A172 (cell line): ENCODE results near the gene PDZK1IP1. TPM values are rescaled to one million over a fixed set of nuclear protein-coding genes. Genes with fewer than 3 reads are reported as not detected.
"Not testable (repeated sequence)": the region's sequence is repeated elsewhere in the genome, so short reads cannot be mapped to it uniquely, and the experiment has no call there.

Experiments used
- DNase-seq: peaks from one replicate; pipeline ENCODE4 v3.0.0-alpha.2; 2015; ENCODE audit warnings: low spot score
- total RNA-seq: library from RNA; depleted of rRNA; stranded (reverse); fragments of >200 nt; shearing (Covaris generic); gene quantifications from 2 replicates; pipeline ENCODE4 v1.2.3, GENCODE V29; 2014

Gene PDZK1IP1
- total RNA-seq, 1 experiment from 2014 or later: 6.0 TPM

DNA sequence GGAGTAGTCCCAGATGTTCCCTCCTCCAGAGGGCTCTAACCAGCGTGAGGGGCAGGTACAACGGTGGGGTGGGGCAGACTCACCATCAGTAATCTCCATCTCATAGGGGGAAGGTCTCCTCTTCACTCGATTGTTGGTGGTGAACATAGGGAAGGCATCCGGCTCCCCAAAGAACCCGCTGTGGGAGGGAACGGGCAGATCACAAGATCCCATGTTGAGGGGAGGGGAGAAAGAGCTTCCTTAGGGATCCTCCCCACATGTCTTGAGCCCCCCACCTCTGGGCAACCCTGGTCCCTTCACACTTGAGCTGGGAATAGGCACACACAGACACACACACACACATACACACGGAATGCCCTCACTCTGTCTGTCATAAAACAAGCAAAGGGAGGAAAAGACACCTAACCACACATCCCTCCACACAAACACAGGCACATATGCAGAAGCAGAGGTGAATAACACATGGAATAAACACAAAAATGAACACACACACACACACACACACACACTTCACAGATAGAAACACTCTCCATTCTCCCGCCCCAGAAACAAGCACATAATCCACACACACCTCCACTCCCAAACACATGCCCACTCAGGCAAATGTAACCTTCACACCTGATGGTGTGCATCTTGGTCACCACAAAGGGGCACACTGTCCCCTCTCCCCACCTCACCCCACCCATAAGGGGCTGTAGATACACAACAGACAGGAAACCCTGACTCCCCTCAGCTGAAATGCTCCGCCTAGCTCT lies 34.3 kb upstream of the PDZK1IP1 start:
- no peak for DNase-seq

DNA sequence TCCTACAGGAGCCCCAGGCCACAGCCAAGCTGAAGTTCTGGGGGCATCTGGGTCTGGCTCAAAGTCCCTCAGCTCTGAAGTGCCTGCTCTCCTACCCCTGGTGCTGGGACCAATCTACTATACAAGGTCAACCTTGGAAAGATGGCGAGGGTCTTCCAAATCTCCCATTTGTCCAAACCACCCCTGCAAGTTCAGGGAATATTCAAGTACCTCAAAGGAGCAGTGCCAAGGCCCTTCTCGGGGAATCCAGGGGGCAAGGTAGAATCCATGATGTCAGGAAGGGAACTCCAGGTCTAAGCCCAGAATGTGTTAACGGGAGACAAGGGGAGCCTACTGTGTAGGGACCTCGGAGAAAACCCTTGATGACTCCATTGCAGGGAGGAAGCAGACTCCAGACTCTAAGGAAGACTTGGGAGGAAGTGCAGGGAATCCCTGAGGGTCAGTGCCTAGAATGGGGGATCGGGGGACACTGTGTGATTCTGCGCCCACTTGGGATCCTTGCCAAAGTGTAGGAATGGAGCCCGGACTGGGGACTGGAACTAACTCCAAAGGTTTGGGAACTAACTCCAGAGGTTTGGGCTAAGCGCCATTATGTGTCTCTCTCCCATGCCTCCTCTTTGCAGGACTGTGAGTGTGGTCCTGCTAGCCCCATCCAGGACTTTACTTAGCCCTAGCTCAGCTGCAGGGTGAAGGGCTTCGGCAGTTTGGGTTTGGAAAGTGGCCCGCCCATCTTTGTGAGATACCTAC lies 33.5 kb upstream of the PDZK1IP1 start:
- DNase-seq: no peak

DNA sequence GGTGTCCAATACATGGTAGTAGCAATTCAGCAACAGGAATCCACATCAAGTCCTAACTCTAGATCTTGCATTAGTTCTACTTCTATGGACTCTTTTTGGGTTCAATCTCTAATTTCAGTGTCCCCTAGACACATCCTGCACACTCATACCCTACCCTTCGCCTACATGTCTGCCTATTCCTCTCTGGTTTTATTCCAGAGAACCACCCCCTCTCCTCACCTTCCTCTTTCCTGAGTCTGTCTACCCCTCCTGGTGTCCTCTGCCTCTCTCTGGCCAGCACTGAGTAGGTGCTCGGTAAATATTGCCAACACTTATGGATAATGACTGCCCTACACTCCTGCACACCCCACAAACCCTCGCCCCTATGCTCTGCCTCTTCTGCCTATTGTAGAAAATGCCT lies 32.6 kb upstream of the PDZK1IP1 start:
- DNase-seq: no peak

DNA sequence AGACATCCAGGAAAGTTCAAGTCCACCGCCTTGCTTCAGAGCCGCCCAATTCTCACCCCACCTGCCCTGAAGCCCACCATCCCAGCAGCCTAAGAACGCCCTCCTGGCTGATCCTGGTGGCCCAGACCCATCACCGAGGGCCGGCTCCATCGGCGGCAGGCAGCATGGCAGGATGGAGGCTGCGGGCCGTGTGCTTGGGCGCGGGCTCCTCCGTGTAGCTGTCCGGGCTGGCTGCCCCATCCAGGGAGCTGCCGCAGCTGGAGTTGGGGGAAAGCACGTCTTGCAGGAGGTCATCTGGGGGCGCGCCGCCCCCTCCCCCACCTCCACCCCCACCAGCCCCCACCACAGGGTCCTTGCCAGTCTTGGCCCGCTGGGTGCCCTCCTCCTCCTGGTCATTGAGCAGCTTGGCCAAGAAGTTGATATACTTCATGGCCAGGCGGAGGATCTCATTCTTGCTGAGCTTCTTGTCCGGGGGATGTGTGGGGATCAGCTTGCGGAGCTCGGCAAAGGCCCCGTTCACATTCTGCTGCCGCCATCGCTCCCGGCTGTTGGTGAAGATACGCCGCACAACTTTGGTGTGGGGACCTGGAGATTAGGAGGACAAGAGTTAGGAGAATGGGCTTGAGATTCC lies 29.9 kb upstream of the PDZK1IP1 start:
- DNase-seq: no peak

DNA sequence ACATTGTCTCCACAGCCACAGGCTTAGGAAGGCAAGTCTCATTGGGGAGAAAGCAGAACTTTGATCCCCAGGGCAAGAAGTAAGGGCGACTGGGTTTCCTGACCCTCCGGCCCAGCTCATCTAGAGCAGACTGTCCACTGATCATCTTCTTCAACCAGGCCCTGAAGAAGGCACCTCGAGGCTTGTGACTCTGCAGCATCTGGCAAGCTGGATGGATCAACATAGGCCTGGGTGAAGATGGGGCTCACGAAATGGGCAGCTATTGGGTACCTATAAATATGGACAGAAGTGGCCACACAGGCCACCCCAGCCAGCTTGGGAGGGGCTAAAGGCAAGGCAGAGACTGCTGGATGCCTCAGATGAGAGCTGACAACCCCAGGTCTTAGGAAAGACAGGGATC lies 29.2 kb upstream of the PDZK1IP1 start:
- no peak for DNase-seq

DNA sequence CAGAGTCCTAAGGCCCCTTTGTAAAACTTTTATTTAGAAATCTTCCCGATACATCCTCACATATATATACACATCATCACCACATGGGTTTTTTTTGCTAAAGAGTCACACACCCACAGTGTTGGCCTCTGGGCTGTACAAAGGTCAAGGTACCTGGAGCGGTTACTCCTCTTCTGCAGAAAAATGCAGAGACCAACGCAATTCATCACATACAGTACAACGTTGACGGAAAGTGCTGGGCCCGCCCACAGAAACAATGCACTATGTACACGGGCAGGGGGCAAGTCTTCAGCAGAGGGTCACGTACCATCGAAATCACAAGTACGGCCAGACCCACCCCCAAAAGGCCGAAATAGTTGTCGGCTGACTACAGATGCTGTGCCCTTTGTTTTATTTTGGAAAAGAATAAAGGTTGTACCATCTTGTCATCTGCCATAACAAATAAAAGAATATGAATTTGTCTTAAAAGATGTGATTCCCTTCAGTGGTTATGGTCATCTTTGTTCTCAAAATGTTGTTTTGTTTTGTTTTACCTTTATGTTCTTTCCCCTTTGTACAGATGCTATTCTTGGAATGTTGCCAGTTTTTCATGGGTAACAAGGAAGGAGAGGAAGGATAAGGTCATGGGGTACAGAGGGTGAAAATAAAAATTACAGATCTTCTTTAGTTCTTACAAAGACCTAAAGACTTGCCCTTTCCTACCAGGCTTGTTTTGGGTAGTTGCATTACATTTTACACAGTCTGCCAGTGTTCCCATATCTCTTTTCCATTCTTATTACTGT lies 26.6 kb upstream of the PDZK1IP1 start:
- no peak for DNase-seq

DNA sequence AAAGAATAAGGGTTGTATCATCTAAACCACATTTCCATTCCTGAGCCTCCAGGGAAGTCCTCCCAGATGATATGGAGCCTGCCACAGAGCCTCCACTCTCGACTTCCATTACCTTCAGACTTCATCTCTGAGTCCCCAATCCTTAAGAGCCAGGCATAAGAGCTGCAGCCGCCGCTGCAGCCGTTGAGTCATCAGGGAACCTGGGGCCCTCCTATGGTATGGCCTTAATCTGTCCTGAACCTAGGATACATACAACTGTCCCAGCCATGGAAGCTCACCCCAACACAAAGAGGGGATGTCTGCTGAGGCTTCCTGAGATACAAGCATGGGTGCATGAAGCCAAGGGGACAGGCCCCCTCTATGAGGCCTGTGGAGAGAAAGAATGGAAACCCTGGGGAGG lies 25.9 kb upstream of the PDZK1IP1 start:
- no peak for DNase-seq

DNA sequence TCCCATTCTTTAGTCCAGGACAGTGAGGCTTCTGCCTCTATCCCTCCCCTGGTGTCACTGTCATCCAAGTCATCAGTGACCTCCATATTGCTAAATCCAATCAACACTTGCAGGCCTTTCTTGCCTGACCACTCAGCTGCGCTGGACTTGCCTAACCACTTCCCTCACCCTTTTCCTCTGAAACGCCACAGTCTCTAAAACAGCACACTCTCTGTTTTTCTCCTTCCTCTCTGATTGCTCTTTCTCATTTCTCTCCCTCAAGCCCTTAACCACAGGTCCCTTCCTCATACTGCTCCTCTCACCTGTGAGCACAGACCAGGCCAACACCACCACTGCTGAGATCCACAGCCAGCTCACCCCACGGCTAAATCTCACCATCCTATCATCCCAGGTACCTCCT lies 24.7 kb upstream of the PDZK1IP1 start:
- no peak for DNase-seq

DNA sequence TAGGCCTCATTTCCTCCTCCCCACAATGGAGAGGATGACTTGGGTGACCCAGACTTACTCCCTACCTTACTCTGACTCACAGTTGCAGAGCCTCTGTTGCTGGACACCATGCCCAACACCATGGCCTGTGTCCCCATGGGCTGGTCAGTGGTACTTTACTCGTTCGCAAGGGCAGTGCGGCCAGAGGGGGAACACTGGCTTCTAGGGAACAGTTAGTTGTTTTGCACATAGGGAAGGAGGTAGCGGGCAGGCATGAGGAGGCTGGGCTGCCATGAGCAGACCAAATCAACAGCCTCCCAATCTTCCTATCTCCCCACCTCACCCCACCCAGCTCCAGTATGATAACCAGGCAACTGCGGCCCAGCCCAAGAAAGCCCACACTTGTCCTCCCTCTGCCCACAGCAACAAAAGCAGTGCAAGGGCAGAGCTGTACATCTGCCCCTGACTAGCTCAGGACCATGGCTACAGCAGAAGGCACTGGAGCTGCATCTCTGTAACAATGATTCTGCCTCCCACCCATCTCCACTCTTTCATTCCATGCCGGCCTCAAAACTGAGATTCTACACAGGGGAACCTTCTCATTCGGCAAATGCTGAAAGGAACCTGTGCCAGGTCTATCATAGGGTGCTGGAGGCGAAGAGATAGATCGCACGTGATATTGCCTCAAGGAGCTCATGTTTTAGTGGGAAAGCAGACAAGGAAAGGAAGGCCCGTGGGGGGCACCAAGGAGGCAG lies 23.6 kb upstream of the PDZK1IP1 start:
- no peak for DNase-seq

DNA sequence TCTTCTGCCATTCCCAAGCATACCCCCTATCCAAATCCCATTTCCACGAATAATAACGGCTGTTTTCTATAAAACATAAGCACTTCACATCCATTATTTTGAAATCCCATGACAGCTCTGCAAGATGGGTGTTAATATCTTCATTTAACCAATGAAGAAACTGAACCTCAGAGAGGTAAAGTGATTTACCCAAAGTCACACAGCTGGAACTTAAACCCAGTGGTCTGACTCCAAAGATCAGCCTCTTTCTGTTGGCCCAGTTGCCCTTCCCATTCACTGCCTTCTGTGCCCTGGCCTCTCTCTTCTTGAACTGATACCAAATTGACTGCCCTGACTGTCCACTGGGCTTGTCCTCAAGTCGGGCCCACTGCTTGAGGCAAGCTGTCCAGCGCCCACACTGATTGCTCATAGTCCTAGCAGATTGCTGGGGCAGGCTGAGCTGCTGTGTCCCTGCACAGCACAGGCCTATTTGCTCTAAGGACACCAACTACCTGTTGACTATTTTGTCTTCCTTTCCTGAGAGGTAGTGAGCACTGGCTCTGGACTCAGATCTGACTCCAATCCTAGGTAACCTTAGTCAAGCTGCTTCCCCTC lies 22.9 kb upstream of the PDZK1IP1 start:
- no peak for DNase-seq

DNA sequence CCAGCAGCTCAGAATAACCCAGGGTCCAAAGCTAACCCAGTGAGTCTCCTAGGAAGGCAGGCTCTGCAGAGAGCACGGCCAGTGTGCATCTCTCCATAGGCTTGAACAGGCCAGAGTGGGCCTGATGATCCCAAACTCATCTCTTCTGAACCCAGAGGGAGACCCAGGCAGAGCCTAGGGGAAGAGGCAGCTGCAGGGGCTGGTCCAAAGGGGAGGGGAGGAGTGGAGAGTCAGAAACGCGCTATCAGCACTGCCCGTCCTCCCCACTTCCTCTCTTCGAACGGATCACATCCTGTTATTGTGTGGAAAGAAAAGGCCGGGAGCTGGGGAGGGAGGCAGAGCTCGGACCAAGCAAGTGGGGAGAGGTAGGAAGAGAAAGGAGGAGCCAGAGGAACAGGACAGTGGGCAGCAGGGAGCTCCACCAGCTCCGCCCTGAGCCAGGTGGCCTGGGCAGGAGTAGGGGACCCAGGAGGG lies 22.0 kb upstream of the PDZK1IP1 start:
- no peak for DNase-seq

DNA sequence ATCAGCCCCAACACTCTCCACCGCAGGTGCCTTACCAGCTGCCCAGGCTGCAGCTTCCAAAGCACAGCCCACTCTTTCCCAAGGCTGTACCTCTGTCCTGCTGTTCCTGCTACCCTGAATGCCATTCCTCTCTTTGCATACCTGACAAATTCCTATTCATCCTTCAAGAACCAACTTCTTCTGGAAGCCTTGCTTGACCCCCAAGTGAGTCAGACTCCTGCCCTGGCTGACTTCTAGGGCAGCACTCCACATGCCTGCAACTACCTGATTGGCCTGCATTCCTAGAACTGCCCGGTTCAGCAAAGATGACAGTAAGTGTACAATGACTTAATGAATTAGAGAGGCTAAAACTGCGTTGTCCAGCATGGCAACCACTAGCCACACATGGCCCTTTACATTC lies 20.8 kb upstream of the PDZK1IP1 start:
- DNase-seq: no peak

DNA sequence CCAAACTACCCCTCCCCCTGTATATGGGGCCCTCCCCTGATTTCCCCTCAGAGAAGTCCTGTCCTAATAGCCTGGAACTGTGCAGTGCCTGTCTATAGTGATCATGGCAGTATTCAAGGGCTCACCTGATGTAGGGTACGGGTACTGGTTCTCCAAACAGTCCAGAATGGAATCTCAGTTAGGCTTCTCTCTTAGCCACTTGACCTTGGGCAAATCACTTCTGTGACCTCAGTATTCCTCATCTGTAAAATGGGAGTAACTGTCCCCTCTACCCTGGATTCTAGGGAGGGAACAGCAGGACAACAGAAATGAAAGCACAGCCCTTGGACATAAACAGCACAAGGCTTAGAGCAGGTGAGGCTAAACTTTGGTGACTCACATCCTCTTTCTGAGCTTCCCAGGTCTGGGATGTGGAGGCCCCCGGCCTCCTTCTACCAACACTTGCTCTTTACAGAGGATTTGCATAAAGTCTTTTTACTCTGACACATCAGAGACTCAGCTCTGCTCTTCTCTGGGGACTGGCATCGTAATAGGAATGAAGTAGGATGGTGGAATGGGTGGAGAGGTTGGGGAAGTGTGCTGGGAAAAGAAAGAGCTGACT lies 20.0 kb upstream of the PDZK1IP1 start:
- peak; percentile 24 for DNase-seq

DNA sequence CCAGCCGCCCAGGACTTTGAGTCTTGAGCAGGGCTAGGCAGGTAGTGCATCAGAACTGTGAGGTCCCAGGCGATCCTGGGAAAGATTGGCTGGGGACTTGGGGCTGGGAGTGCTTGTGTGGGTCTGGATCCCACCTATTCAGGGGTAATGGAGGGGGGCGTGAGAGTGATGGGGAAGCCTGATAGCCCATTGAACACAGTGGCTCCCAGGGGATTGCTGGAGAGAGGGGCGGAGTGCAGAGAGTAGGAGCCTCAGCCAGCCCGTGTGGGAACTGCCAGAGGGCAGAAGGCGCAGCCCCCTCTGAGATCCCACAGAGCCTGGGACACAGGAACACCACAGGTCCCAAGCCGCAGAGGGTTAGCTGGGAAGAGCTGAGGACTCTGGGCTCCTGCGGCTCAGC lies 19.3 kb upstream of the PDZK1IP1 start:
- no peak for DNase-seq

DNA sequence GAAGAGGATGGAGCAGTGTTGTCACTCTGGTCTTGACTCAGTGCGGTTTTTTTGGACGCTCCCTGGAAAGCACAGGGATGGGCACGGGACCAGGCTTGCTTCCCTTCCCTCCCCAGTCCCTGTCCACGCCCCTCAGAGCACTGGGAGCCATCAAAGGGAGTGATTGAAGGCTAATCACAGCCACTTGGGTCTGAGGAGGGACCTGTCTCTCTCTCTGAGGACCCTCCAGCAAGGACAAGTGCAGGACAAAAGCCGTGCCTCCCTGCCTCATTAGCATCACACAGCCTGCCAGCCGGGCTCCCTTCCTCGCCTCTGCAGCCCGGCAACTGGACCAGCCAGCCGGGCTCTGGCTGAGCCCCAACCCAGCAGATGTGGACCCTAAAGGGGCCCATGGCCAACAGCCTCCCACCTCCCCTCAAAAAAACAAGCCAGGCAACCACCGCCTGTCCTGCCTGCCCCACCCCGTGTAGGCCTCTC lies 18.6 kb upstream of the PDZK1IP1 start:
- no peak for DNase-seq

DNA sequence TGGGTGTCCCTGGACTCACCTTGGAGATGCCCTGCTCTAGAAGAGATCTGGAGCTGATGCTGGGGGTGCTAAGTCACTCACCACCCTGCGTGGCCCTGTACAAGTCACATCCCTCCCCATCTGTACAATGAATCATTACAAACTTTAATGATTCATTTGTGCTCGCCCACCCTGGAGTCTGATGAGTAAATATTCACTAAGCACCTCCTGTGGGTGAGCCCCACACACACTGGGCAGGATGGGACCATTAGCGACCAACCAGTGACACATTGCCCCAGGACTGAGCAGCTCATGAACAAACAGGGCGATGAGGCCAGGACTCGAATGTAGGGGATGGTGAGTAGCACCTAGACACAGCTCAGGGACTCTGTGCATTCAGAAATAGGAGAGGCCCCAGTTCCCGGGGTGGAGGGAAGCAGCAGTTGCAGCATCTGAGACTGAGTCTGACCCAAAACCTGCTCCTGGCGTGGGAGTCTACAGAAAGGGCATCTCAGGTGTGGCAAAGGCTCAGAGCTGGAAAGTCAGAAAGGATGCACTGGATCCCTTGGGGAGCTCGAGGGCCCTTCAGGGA lies 18.1 kb upstream of the PDZK1IP1 start:
- peak; percentile 25 for DNase-seq

DNA sequence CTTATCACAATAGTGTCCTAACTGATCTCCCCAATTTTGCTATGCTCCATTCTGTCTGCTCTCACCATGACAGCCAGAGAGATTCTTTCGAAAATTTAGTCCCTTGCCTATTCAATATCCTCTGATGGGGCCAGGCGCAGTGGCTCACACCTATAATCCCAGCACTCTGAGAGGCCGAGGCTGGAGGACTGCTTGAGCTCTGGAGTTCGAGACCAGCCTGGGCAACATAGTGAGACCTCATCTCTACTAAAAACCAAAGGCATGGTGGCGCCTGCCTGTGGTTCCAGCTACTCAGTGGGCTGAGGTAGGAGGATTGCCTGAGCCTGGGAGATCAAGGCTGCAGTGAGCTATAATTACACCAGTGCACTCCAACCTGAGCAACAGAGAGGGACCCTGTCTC lies 16.1 kb upstream of the PDZK1IP1 start:
- no peak for DNase-seq

DNA sequence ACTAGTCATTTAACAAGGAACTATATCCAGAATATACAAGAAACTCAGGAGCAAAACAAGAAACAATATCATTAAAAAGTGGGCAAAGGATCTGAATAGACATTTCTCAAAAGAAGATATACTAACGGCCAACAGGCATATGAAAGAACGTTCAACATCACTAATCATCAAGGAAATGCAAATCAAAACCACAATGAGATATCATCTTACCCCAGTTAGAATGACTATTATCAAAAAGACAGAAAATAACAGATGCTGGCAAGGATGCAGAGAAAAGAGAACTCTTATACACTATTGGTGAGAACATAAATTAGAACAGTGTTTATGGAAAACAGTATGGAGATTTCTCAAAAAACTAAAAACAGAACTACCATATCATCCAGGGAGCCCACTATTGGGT lies 13.7 kb upstream of the PDZK1IP1 start:
- not testable (repeated sequence) for DNase-seq

DNA sequence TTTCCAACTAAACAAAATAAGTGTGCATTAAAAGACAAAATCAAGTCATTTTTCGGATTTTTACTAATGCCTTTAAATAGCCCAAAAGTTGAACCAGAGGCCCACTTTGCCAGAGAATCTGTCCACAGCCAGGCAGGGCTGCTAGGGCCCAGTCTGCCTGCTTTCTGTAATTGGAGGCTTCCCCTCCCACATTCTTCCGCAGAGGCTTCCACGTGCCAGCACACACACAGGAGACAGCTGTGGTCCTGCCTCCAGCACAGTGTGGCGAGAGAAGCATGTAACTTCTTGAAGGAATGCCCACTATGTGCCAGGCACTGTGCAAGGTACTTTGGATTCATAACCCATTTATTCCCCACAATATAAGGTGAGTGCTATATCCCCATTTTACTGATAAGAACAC lies 11.3 kb upstream of the PDZK1IP1 start:
- DNase-seq: no peak

DNA sequence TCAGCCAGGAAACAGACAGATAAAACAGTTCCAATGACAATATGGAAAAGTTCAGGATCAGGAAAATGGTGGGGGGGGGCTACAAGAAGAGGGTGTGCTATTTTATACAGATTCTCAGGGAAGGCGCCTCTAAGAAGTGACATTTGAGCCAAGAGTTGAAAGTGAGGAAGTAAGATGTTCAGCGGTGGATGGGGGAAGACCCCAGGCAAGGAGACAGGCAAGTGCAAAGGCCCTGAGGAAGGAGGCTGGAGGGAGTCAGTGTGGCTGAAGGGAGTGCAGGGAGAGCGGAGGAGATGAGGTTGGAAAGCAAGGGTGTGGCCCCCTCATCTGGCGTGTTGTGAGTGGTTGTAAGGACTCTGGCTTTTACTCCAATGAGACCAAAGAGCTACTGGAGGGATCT lies 8.4 kb upstream of the PDZK1IP1 start:
- DNase-seq: no peak
